PC-9 (cell line): ENCODE measurements around the gene COA6. TPM values are rescaled to one million over a fixed set of nuclear protein-coding genes. Genes with fewer than 3 reads are reported as not detected.

Experiments
- BruUV-seq: library from RNA; stranded (reverse); fragments of 400-500 nt; replicated peaks from 2 replicates; lab custom pipeline; 2021; lab: Mats Ljungman, UMichigan
- CTCF ChIA-PET: fragments of 300-600 bp; sonication (Branson Sonifier 250); formaldehyde crosslinking; loops from one replicate; lab custom pipeline; 2022; ENCODE audit warnings: antibody characterized with exemption; lab: Charles Lee
- POLR2A ChIA-PET: fragments of 300-600 bp; sonication (Branson Sonifier 250); formaldehyde crosslinking; loops from one replicate; lab custom pipeline; 2022; ENCODE audit warnings: antibody characterized with exemption; ENCODE audit not compliant: unreplicated experiment; lab: Charles Lee
- DNase-seq, 2 experiments: peaks; one replicate each; pipeline versions ENCODE4 v3.0.0 to v3.0.0-alpha.2; 2015 to 2022; ENCODE audit warnings: mixed read lengths in 1 of 2
- H2AFZ ChIP-seq: fragments of 200-600 bp; sonication (generic); 2 replicates; pipeline ENCODE4 v1.8.1; 2017; ENCODE audit warnings: antibody characterized with exemption
- H3F3A ChIP-seq: fragments of 200-600 bp; sonication (generic); 2 replicates; pipeline ENCODE4 v1.8.1; 2017; ENCODE audit warnings: antibody characterized with exemption, mild to moderate bottlenecking, low read depth; ENCODE audit not compliant: insufficient read depth
- H3K27ac ChIP-seq: fragments of 200-600 bp; sonication (generic); 2 replicates; pipeline ENCODE4 v1.6.1; 2016; ENCODE audit warnings: mixed run types
- H3K27me3 ChIP-seq: fragments of 200-600 bp; sonication (generic); 2 replicates; pipeline ENCODE4 v1.6.1; 2016; ENCODE audit warnings: low read depth, mixed run types; ENCODE audit not compliant: insufficient read depth
- H3K36me3 ChIP-seq: fragments of 200-600 bp; sonication (generic); 2 replicates; pipeline ENCODE4 v1.6.1; 2016; ENCODE audit warnings: low read depth, mixed run types
- H3K4me1 ChIP-seq: fragments of 200-600 bp; sonication (generic); replicated peaks from 2 replicates; pipeline ENCODE4 v1.6.1; 2016; ENCODE audit warnings: mixed run types; ENCODE audit not compliant: insufficient read depth
- H3K4me2 ChIP-seq: fragments of 200-600 bp; sonication (generic); 2 replicates; pipeline ENCODE4 v1.6.1; 2017; ENCODE audit warnings: mixed run types
- H3K4me3 ChIP-seq: fragments of 200-600 bp; sonication (generic); 2 replicates; pipeline ENCODE4 v1.6.1; 2016; ENCODE audit warnings: mixed run types
- H3K79me2 ChIP-seq: fragments of 200-600 bp; sonication (generic); 2 replicates; pipeline ENCODE4 v1.6.1; 2017; ENCODE audit warnings: low read depth, mixed run types
- H3K9me2 ChIP-seq: fragments of 200-600 bp; sonication (generic); 2 replicates; pipeline ENCODE4 v1.8.1; 2017; ENCODE audit warnings: mild to moderate bottlenecking; ENCODE audit not compliant: insufficient read depth
- H3K9me3 ChIP-seq: fragments of 200-600 bp; sonication (generic); 2 replicates; pipeline ENCODE4 v1.8.1; 2016; ENCODE audit warnings: low read depth; ENCODE audit not compliant: insufficient read depth
- H4K20me1 ChIP-seq: fragments of 200-600 bp; sonication (generic); 2 replicates; pipeline ENCODE4 v1.8.1; 2017; ENCODE audit not compliant: insufficient read depth
- CTCF ChIP-seq: fragments of 200-600 bp; sonication (generic); conservative IDR thresholded peaks from 2 replicates; pipeline ENCODE4 v1.6.1; 2017; ENCODE audit warnings: mixed run types, antibody characterized with exemption, mild to moderate bottlenecking, moderate library complexity
- EZH2 ChIP-seq: fragments of 200-600 bp; sonication (generic); IDR thresholded peaks from 2 replicates; pipeline ENCODE4 v1.8.0; 2017; ENCODE audit warnings: antibody characterized with exemption, low read depth
- intact Hi-C: fragments of 100-400 bp; cut with micrococcal nuclease; formaldehyde crosslinking; loops from one replicate; pipeline ENCODE4 v1.10.0; 2022; ENCODE audit not compliant: unreplicated experiment
- total RNA-seq: library from RNA; stranded (reverse); gene quantifications from 2 replicates; pipeline ENCODE4 v1.2.3, GENCODE V29; 2021

The COA6 gene
- total RNA-seq, 1 experiment from 2014 or later, result 73.8 TPM

GRCh38 chr1:234325878-234326496, 47.3 kb upstream of the COA6 start:
- no peaks in the 10 kb centered on the region for H4K20me1 ChIP-seq
- H3K4me3 ChIP-seq, result no peak overlapping the region
- no peaks in the 10 kb centered on the region for H3K79me2 ChIP-seq
- no peak for DNase-seq
- BruUV-seq, result no TSS peak
- TF ChIP-seq EZH2, result no peak
- TF ChIP-seq CTCF, result no peak
- H3K4me1 ChIP-seq, result no peaks in the 10 kb centered on the region
- no peaks in the 10 kb centered on the region for H3K36me3 ChIP-seq
- CTCF ChIA-PET, result interaction anchor here (0.6 kb wide), 1 partner anchor 131 kb away, joined by 3 read pairs; no protein-coding TSS in a partner anchor
- H2AFZ ChIP-seq, result peak overlapping the region; percentile 52; the same call in 1 of the 2 replicates
- no peak overlapping the region for H3K4me2 ChIP-seq
- no peaks in the 10 kb centered on the region for H3K27me3 ChIP-seq
- no peaks in the 10 kb centered on the region for H3F3A ChIP-seq
- H3K9me3 ChIP-seq, result no peaks in the 10 kb centered on the region
- no peaks in the 10 kb centered on the region for H3K9me2 ChIP-seq
- POLR2A ChIA-PET, result no interaction called here
- intact Hi-C loops, result loop anchor here (5.0 kb wide), 1 partner anchor 174 kb away; no protein-coding TSS in a partner anchor
- no peak overlapping the region for H3K27ac ChIP-seq

GRCh38 chr1:234326497-234327366, 46.5 kb upstream of the COA6 start:
- POLR2A ChIA-PET, result no interaction called here
- Histone ChIP-seq H3K9me2 (no peaks in the 10 kb centered on the region), H3K9me3 (no peaks in the 10 kb centered on the region), H3K27ac (no peak overlapping the region), H3K4me3 (no peak overlapping the region), H3K36me3 (no peaks in the 10 kb centered on the region), H3K4me1 (no peaks in the 10 kb centered on the region), H3F3A (no peaks in the 10 kb centered on the region), H3K4me2 (0 out of 2 replicates have a peak overlapping the region, but pooled peaks have one; percentile 11), H2AFZ (peak overlapping the region; percentile 52; the same call in 1 of the 2 replicates), H3K27me3 (no peaks in the 10 kb centered on the region), H3K79me2 (no peaks in the 10 kb centered on the region), H4K20me1 (no peaks in the 10 kb centered on the region)
- peak in 1 of 2 experiments; percentile 53 for DNase-seq
- BruUV-seq, result no TSS peak
- CTCF ChIA-PET, result no interaction called here
- peak; percentile 87 for TF ChIP-seq CTCF
- TF ChIP-seq EZH2, result no peak
- intact Hi-C loops, result loop anchor here (5.0 kb wide), 1 partner anchor 174 kb away; no protein-coding TSS in a partner anchor

GRCh38 chr1:234327577-234328164, 45.6 kb upstream of the COA6 start:
- Histone ChIP-seq H3K9me3 (no peaks in the 10 kb centered on the region), H2AFZ (no peak overlapping the region), H3K27me3 (no peaks in the 10 kb centered on the region), H3K4me3 (no peak overlapping the region), H3K36me3 (no peaks in the 10 kb centered on the region), H3K9me2 (peaks cover 6% of the 10 kb centered on the region; the same call in 1 of the 2 replicates), H3F3A (no peaks in the 10 kb centered on the region), H3K79me2 (no peaks in the 10 kb centered on the region), H4K20me1 (no peaks in the 10 kb centered on the region), H3K4me2 (no peak overlapping the region), H3K4me1 (no peaks in the 10 kb centered on the region), H3K27ac (no peak overlapping the region)
- ChIA-PET POLR2A (no interaction called here), CTCF (interaction anchor here (0.6 to 0.7 kb wide), 2 partner anchors 181 to 235 kb away, joined by 3 read pairs; no protein-coding TSS in a partner anchor)
- BruUV-seq, result no TSS peak
- DNase-seq, result no peak
- intact Hi-C loops, result loop anchor here (5.0 kb wide), 1 partner anchor 175 kb away; no protein-coding TSS in a partner anchor
- TF ChIP-seq CTCF (no peak), EZH2 (no peak)
